ENCODE data around the gene UPP2.

DNA sequence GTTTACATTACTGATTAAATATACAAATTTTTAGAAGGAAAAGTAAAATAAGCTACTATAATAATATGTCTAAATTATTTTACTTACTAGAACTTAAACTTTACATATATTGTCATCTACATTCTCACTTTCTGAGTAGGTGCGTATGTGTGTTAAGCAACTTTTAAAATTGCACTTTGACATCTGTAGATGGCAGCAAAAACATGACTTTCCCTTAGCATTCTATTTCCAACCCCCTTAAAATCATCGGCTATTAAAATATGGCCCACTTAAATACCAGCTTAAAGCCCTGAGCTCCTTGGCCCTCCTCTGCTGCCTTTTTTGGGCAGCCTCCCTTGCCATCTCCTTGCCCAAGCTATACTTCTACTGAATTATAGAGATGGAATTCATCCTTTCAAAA lies 78.0 kb downstream of the UPP2 start:
- no peak for TF ChIP-seq TAF1 (IDR thresholded peaks at IDR 0.05; ENCODE audit: borderline replicate concordance, insufficient read depth, low read length)
- no peak for TF ChIP-seq POLR2AphosphoS5 (IDR thresholded peaks at IDR 0.05; ENCODE audit: low read depth, low read length)
- TF ChIP-seq FOXP2 (optimal IDR thresholded peaks at IDR 0.05; ENCODE audit: borderline replicate concordance, extremely low read depth, extremely low read length, insufficient read depth): no peak
- TF ChIP-seq, protein P1, sequence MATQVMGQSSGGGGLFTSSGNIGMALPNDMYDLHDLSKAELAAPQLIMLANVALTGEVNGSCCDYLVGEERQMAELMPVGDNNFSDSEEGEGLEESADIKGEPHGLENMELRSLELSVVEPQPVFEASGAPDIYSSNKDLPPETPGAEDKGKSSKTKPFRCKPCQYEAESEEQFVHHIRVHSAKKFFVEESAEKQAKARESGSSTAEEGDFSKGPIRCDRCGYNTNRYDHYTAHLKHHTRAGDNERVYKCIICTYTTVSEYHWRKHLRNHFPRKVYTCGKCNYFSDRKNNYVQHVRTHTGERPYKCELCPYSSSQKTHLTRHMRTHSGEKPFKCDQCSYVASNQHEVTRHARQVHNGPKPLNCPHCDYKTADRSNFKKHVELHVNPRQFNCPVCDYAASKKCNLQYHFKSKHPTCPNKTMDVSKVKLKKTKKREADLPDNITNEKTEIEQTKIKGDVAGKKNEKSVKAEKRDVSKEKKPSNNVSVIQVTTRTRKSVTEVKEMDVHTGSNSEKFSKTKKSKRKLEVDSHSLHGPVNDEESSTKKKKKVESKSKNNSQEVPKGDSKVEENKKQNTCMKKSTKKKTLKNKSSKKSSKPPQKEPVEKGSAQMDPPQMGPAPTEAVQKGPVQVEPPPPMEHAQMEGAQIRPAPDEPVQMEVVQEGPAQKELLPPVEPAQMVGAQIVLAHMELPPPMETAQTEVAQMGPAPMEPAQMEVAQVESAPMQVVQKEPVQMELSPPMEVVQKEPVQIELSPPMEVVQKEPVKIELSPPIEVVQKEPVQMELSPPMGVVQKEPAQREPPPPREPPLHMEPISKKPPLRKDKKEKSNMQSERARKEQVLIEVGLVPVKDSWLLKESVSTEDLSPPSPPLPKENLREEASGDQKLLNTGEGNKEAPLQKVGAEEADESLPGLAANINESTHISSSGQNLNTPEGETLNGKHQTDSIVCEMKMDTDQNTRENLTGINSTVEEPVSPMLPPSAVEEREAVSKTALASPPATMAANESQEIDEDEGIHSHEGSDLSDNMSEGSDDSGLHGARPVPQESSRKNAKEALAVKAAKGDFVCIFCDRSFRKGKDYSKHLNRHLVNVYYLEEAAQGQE (IDR thresholded peaks at IDR 0.05; ENCODE audit: insufficient read depth in 1 of 2, low read depth in 2 of 2, low read length in 2 of 2): no peak

Measured in PFSK-1 (cell line).